ENCODE results near the gene AUP1. TPM values are rescaled to one million over a fixed set of nuclear protein-coding genes. Genes with fewer than 3 reads are reported as not detected.

The AUP1 gene
- total RNA-seq, 3 donors from 2014 or later = 108 to 130 (median 128) TPM

DNA sequence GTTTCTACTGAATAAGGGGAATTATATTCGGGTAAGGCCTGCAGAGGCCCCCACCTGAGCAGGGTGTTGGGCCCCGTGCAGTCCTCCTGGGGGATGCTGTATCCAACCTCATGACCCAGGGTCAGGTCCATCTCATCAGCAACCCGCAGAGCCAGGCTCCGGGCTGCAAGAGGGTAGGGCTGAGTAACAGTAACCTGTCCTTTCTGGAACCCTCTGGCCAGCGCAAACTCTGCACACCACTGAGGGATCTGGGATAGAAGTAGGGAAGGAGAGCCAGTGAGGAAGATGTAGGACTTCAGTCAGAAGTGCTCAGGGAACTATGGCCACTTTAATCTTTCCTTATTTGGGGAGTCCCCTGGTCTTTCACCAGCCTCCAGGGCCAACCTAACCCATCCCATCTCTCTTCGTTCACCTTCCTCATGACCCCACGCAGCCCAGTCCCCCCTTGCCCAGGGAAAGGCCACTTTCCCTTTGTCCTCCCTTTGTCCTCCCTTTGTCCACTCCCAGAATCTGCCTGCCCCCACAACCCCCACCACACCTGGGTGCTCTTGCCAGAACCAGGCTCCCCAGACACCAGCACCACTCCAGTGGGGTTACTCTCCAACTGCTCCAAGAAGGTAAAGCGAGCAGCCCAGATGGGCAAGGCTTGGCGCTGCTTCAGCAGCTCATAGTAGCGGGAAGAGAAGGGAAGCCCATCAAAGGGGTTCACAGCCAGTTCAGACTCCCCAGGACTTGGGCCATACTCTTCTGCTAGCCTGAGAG is 4.4 kb downstream of the AUP1 start:
- H3K27ac ChIP-seq = no peak overlapping the region
- H3K36me3 ChIP-seq = no peaks in the 10 kb centered on the region
- no peak overlapping the region for H3K4me3 ChIP-seq
- H3K27me3 ChIP-seq = peaks cover 0 to 4% of the 10 kb centered on the region in 2 donors
- H3K4me1 ChIP-seq = peaks cover 0 to 8% of the 10 kb centered on the region in 2 donors
- DNase-seq (ENCODE audit: low spot score in 2 of 2) = no peak
- intact Hi-C loops (cut with DNase I; ENCODE audit: low total_unique reads) = no loop called here
- H3K9me3 ChIP-seq = no peaks in the 10 kb centered on the region
- TF ChIP-seq, protein P1, sequence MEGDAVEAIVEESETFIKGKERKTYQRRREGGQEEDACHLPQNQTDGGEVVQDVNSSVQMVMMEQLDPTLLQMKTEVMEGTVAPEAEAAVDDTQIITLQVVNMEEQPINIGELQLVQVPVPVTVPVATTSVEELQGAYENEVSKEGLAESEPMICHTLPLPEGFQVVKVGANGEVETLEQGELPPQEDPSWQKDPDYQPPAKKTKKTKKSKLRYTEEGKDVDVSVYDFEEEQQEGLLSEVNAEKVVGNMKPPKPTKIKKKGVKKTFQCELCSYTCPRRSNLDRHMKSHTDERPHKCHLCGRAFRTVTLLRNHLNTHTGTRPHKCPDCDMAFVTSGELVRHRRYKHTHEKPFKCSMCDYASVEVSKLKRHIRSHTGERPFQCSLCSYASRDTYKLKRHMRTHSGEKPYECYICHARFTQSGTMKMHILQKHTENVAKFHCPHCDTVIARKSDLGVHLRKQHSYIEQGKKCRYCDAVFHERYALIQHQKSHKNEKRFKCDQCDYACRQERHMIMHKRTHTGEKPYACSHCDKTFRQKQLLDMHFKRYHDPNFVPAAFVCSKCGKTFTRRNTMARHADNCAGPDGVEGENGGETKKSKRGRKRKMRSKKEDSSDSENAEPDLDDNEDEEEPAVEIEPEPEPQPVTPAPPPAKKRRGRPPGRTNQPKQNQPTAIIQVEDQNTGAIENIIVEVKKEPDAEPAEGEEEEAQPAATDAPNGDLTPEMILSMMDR (IDR thresholded peaks at IDR 0.05) = no peak
- no peak for TF ChIP-seq POLR2A (IDR thresholded peaks at IDR 0.05)
- TF ChIP-seq POLR2AphosphoS5 (IDR thresholded peaks at IDR 0.05) = no peak

DNA sequence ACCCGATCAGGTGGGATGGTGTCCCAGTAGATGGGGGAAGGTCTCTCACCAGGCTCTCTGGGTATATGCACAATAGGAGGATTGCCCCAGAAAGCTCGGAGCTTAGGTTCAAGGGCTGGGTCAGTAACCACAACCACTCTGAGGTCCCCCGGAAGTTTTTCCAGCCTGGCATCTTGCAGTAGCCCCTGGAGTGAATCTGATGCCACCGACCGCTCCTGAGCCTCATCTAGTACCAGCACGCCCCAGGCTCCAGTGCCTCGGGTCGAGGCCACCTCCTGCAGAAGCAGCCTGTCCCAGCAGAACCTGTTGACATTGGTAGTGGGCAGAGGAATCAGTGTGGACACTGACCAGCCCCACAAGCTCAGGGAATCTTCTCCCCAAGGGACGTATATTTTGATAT is 5.5 kb downstream of the AUP1 start:
- Histone ChIP-seq H3K27me3 (peaks cover 0 to 15% of the 10 kb centered on the region in 2 donors), H3K4me3 (no peak overlapping the region), H3K36me3 (no peaks in the 10 kb centered on the region), H3K4me1 (peaks cover 0 to 8% of the 10 kb centered on the region in 2 donors), H3K27ac (no peak overlapping the region), H3K9me3 (no peaks in the 10 kb centered on the region)
- DNase-seq (ENCODE audit: low spot score in 2 of 2) = no peak
- no peak for TF ChIP-seq POLR2A (IDR thresholded peaks at IDR 0.05)
- TF ChIP-seq POLR2AphosphoS5 (IDR thresholded peaks at IDR 0.05) = no peak
- TF ChIP-seq, protein P1 (IDR thresholded peaks at IDR 0.05) = no peak
- intact Hi-C loops (cut with DNase I; ENCODE audit: low total_unique reads) = no loop called here

DNA sequence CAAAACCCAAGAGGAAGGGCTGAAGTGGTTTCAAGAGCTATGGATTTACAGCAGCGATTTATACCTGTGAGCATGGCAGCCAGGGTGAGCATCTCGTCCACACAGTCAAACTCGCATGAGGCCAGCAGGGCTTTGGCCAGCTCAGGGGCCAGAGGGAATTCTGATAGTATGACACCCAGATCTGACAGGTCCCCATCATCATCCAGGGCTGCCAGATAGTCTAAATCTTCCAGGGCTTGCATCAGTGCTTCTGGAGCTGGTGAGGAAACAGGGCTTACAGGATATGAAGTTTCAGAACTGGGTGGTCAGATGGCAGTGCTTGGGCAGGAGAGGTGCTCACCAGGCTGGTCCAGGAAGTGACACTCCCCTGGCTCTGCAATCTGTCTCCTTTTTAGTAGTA is 7.0 kb downstream of the AUP1 start:
- intact Hi-C loops (cut with DNase I; ENCODE audit: low total_unique reads) = no loop called here
- DNase-seq (ENCODE audit: low spot score in 2 of 2) = no peak
- no peaks in the 10 kb centered on the region for H3K9me3 ChIP-seq
- peaks cover 0 to 30% of the 10 kb centered on the region in 2 donors for H3K27me3 ChIP-seq
- no peaks in the 10 kb centered on the region for H3K4me1 ChIP-seq
- no peaks in the 10 kb centered on the region for H3K36me3 ChIP-seq
- TF ChIP-seq, protein P1 (IDR thresholded peaks at IDR 0.05) = no peak
- TF ChIP-seq POLR2A (IDR thresholded peaks at IDR 0.05) (no peak), POLR2AphosphoS5 (IDR thresholded peaks at IDR 0.05) (no peak)
- H3K27ac ChIP-seq = no peak overlapping the region
- H3K4me3 ChIP-seq = no peak overlapping the region

DNA sequence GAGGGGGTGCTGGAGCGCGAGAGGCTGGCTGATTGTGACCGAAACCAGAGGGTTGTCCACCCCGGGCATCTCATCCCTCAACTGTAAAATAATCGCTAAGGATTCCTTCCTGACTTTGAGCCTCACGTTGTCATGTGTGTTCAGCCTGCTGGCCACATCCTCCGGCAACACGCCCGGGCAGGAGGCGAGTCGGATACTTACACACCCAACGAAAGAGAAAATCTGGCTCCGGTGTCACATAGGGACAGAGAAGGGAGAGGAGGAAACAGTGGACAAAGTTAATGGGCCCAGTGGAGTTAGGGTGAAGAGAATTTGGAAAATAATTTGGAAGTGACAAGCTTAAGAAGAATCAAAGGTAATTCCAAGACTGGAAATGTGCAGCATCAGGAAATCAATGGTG is 12.9 kb downstream of the AUP1 start:
- Histone ChIP-seq H3K4me1 (no peaks in the 10 kb centered on the region), H3K4me3 (peak overlapping the region; percentile 21 to 68 (median 40)), H3K36me3 (no peaks in the 10 kb centered on the region), H3K9me3 (no peaks in the 10 kb centered on the region), H3K27ac (no peak overlapping the region), H3K27me3 (peaks cover 17 to 86% of the 10 kb centered on the region in 2 donors)
- no peak for DNase-seq (ENCODE audit: low spot score in 2 of 2)
- TF ChIP-seq, protein P1 (IDR thresholded peaks at IDR 0.05) = no peak
- no peak for TF ChIP-seq POLR2A (IDR thresholded peaks at IDR 0.05)
- TF ChIP-seq POLR2AphosphoS5 (IDR thresholded peaks at IDR 0.05) = no peak
- intact Hi-C loops (cut with DNase I; ENCODE audit: low total_unique reads) = no loop called here

DNA sequence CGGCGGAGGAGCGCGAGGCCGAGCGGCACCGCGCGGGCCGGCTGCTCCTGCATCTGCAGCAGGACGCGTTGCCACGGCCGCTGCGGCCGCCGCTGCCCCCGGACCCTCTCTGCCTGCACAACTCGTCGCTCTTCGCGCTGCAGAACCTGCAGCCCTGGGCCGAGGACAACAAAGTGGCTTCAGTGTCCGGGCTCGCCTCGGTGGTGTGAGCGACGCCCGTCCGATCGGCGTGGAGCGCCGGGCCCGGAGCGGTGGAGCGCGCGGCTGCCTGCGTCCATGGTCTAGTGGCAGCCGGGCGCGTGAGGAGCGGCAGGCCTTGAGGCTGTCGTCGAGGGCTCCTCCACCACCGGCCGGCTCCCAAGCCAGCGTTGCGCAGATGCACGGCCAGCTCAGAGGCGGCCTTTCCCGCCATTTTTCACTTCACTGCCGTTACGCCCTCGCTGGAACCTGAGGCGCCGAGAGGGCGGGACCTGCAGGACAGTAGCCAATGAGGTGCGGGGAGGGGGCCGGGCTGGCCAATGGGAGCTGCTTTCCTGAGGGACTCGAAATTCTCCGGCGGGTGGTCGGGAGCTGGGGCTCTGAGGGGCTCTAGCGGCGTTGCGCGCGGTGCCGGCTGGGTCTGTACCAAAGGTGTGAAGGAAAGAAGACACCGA is 13.4 kb downstream of the AUP1 start:
- Histone ChIP-seq H3K9me3 (no peaks in the 10 kb centered on the region), H3K27me3 (peaks cover 17 to 86% of the 10 kb centered on the region in 2 donors), H3K27ac (no peak overlapping the region), H3K36me3 (no peaks in the 10 kb centered on the region), H3K4me3 (peak overlapping the region; percentile 21 to 68 (median 40)), H3K4me1 (no peaks in the 10 kb centered on the region)
- intact Hi-C loops (cut with DNase I; ENCODE audit: low total_unique reads) = no loop called here
- DNase-seq (ENCODE audit: low spot score in 2 of 2) = peak in 1 of 2 donors; percentile 52
- TF ChIP-seq POLR2AphosphoS5 (IDR thresholded peaks at IDR 0.05) (no peak), POLR2A (IDR thresholded peaks at IDR 0.05) (no peak)
- TF ChIP-seq, protein P1 (IDR thresholded peaks at IDR 0.05) = no peak

Measured in breast epithelium (tissue), 4 donors.